ENCODE measurements around the gene LZTS3. TPM values are rescaled to one million over a fixed set of nuclear protein-coding genes. Genes with fewer than 3 reads are reported as not detected.

LZTS3 gene
- total RNA-seq, 1 experiment from 2014 or later, result 2.0 TPM

Other genes with a start within 250 kb of the LZTS3 start
- gene GNRH2, start 129.9 kb downstream of the LZTS3 start, total RNA-seq (2014; rRNA removed; shearing (Covaris generic)), result not detected in 2 replicates
- 78.0 and 80.0 TPM in 2 replicates for gene MRPS26, start 127.5 kb downstream of the LZTS3 start, total RNA-seq (2014; rRNA removed; shearing (Covaris generic))
- not detected in 2 replicates for gene OXT, start 101.9 kb downstream of the LZTS3 start, total RNA-seq (2014; rRNA removed; shearing (Covaris generic))
- gene AVP, start 88.8 kb downstream of the LZTS3 start, total RNA-seq (2014; rRNA removed; shearing (Covaris generic)), result not detected in 2 replicates
- gene FASTKD5, start 13.7 kb downstream of the LZTS3 start, total RNA-seq (2014; rRNA removed; shearing (Covaris generic)), result 21.8 and 23.1 TPM in 2 replicates
- 1.7 and 2.3 TPM in 2 replicates for gene UBOX5, start 13.7 kb downstream of the LZTS3 start, total RNA-seq (2014; rRNA removed; shearing (Covaris generic))
- gene DDRGK1, start 31.1 kb upstream of the LZTS3 start, total RNA-seq (2014; rRNA removed; shearing (Covaris generic)), result 37.1 and 46.2 TPM in 2 replicates
- gene ITPA, start 35.9 kb upstream of the LZTS3 start, total RNA-seq (2014; rRNA removed; shearing (Covaris generic)), result 55.6 and 70.1 TPM in 2 replicates
- gene SLC4A11, start 65.6 kb upstream of the LZTS3 start, total RNA-seq (2014; rRNA removed; shearing (Covaris generic)), result 0.93 TPM in 1 of 2 replicates, not detected in the other
- 1.7 and 2.4 TPM in 2 replicates for gene DNAAF9, start 234.1 kb upstream of the LZTS3 start, total RNA-seq (2014; rRNA removed; shearing (Covaris generic))

Data from H4 (cell line).